HepG2 (cell line): ENCODE results near the gene SEC62. TPM values are rescaled to one million over a fixed set of nuclear protein-coding genes. Genes with fewer than 3 reads are reported as not detected.

Experiments used
- CBX2 ChIP-seq, 2 experiments: fragments of 200-600 bp in 1 of 2; sonication (generic); formaldehyde crosslinking in 1 of 2; IDR thresholded peaks; 2 replicates each; pipeline versions ENCODE4 v1.7.0 to v1.8.1; 2018 to 2022; ENCODE audit warnings: low read depth in 2 of 2, low read length in 1 of 2, mild to moderate bottlenecking in 1 of 2, missing genetic modification reagents in 1 of 2
- CENPT ChIP-seq: sonication (generic); formaldehyde crosslinking; IDR thresholded peaks from 2 replicates; pipeline ENCODE4 v1.8.0; 2022; ENCODE audit warnings: low read depth, mild to moderate bottlenecking, moderate library complexity, missing genetic modification reagents
- CHD2 ChIP-seq: IDR thresholded peaks from 2 replicates; pipeline ENCODE4 v1.6.1; 2011; ENCODE audit warnings: low read depth, low read length, improper control_type of control experiment
- DR1 ChIP-seq: sonication (generic); formaldehyde crosslinking; IDR thresholded peaks from 2 replicates; pipeline ENCODE4 v1.8.0; 2021; ENCODE audit warnings: mild to moderate bottlenecking, missing genetic modification reagents, inconsistent platforms
- IRF2 ChIP-seq: IDR thresholded peaks from 2 replicates; pipeline ENCODE4 v1.6.1; 2018; ENCODE audit warnings: missing genetic modification reagents, missing compliant biosample characterization
- MLX ChIP-seq: IDR thresholded peaks from 2 replicates; pipeline ENCODE4 v1.6.1; 2016
- MTA3 ChIP-seq: sonication (generic); formaldehyde crosslinking; IDR thresholded peaks from 2 replicates; pipeline ENCODE4 v1.4.0; 2020; ENCODE audit warnings: missing genetic modification reagents
- NFYC ChIP-seq: IDR thresholded peaks from 2 replicates; pipeline ENCODE4 v1.6.1; 2016; ENCODE audit warnings: missing genetic modification reagents, missing compliant biosample characterization
- PAXIP1 ChIP-seq: sonication (generic); formaldehyde crosslinking; conservative IDR thresholded peaks from 2 replicates; pipeline ENCODE4 v1.4.0; 2020; ENCODE audit warnings: mild to moderate bottlenecking, missing genetic modification reagents, moderate library complexity
- RORA ChIP-seq: sonication (generic); formaldehyde crosslinking; IDR thresholded peaks from 2 replicates; pipeline ENCODE4 v1.5.0; 2020; ENCODE audit warnings: mild to moderate bottlenecking, missing genetic modification reagents, moderate library complexity
- SIN3B ChIP-seq: fragments of 150-350 bp; IDR thresholded peaks from 2 replicates; pipeline ENCODE4 v1.6.1; 2014; ENCODE audit warnings: low read length
- SPEN ChIP-seq: sonication (generic); formaldehyde crosslinking; IDR thresholded peaks from 2 replicates; pipeline ENCODE4 v1.5.1; 2020; ENCODE audit warnings: low read depth, mild to moderate bottlenecking, missing genetic modification reagents
- SRSF1 ChIP-seq: fragments of 200-400 bp; formaldehyde crosslinking; optimal IDR thresholded peaks from 2 replicates; pipeline ENCODE3; 2017; ENCODE audit warnings: mild to moderate bottlenecking, low read depth, low read length, moderate library complexity
- TOPORS ChIP-seq: sonication (generic); formaldehyde crosslinking; IDR thresholded peaks from 2 replicates; pipeline ENCODE4 v1.8.0; 2023; ENCODE audit warnings: mild to moderate bottlenecking, missing genetic modification reagents
- ZBTB20 ChIP-seq: sonication (generic); formaldehyde crosslinking; IDR thresholded peaks from 2 replicates; pipeline ENCODE4 v1.8.1; 2023; ENCODE audit warnings: missing genetic modification reagents, low read depth, mild to moderate bottlenecking, borderline replicate concordance
- ZFP36L1 ChIP-seq: sonication (generic); formaldehyde crosslinking; IDR thresholded peaks from 2 replicates; pipeline ENCODE4 v1.8.0; 2022; ENCODE audit warnings: mild to moderate bottlenecking, missing genetic modification reagents, moderate library complexity
- ZFP90 ChIP-seq: sonication (generic); formaldehyde crosslinking; IDR thresholded peaks from 2 replicates; pipeline ENCODE4 v1.8.0; 2022; ENCODE audit warnings: missing genetic modification reagents, mild to moderate bottlenecking, inconsistent platforms, borderline replicate concordance
- ZNF124 ChIP-seq: sonication (generic); formaldehyde crosslinking; IDR thresholded peaks from 2 replicates; pipeline ENCODE4 v1.4.0; 2020; ENCODE audit warnings: missing genetic modification reagents
- ZNF276 ChIP-seq: sonication (generic); formaldehyde crosslinking; IDR thresholded peaks from 2 replicates; pipeline ENCODE4 v1.4.0; 2020; ENCODE audit warnings: mild to moderate bottlenecking, low read depth, missing genetic modification reagents
- ZNF33A ChIP-seq: sonication (generic); formaldehyde crosslinking; IDR thresholded peaks from 2 replicates; pipeline ENCODE4 v1.5.1; 2020; ENCODE audit warnings: missing genetic modification reagents, mild to moderate bottlenecking, moderate library complexity, borderline replicate concordance
- ZNF441 ChIP-seq: sonication (generic); formaldehyde crosslinking; IDR thresholded peaks from 2 replicates; pipeline ENCODE4 v1.7.0; 2021; ENCODE audit warnings: missing genetic modification reagents, borderline replicate concordance
- ZNF510 ChIP-seq: sonication (generic); formaldehyde crosslinking; IDR thresholded peaks from 2 replicates; pipeline ENCODE4 v1.4.0; 2020; ENCODE audit warnings: low read depth, mild to moderate bottlenecking, missing genetic modification reagents
- polyA plus RNA-seq, 8 experiments: library from polyadenylated mRNA; depleted of rRNA in 3 of 8; stranded (reverse) in 7 of 8; unstranded in 1 of 8; fragments of >200 nt; fragmentation: Illumina TruSeq in 4 of 8; extraction: Trizol in 4 of 8; gene quantifications; 2 replicates each; pipeline versions ENCODE4 v1.2.1 to v1.2.3, GENCODE V29; 2011 to 2016; ENCODE audit warnings: low read depth in 4 of 8, missing spikeins in 1 of 8, mixed read lengths in 1 of 8; ENCODE audit not compliant: insufficient read depth in 1 of 8
- total RNA-seq, 5 experiments: library from RNA; depleted of rRNA; stranded (reverse); fragments of >200 nt; fragmentation: Illumina TruSeq; extraction: Trizol; gene quantifications; 2 replicates each; pipeline ENCODE4 v1.2.3, GENCODE V29; 2016; ENCODE audit warnings: low read depth in 1 of 5
- TF ChIP-seq, protein P1 (sequence below): sonication (generic); formaldehyde crosslinking; IDR thresholded peaks from 2 replicates; pipeline ENCODE4 v1.5.0; 2020; ENCODE audit warnings: missing genetic modification reagents, mild to moderate bottlenecking, borderline replicate concordance

Gene SEC62
- total and polyA plus RNA-seq, 2 of the 13 experiments (the other 11 are each of a cell fraction or from before 2014, with no cell fraction given): 54.0 to 68.7 TPM

DNA sequence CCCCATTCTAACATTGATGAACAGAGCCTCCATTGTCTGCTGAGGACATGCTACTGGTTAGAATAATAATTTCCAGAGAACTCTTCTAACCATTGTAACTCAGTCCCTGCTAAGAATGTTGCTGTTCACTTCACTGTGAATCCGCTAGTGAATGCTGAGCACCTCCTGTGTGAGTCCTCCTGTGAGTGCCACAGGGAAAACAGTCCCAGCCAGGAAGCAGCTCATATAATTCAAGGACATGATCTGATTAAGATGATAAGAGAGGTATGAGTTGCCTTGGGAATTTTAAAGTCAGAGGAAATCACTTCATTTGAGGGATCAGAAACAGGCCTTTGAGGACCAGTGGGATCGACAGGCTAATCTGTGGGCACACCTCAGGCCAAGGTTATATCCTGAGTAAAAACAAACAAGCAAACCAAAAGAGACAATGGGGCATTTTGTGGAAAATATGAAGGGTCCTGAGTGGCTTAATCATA, 37.3 kb downstream of the SEC62 start (continued):
- TF ChIP-seq ZNF510 (CRISPR knock-in tag) (no peak), PAXIP1 (peak; percentile 88), ZBTB20 (CRISPR knock-in tag) (no peak), SRSF1 (no peak), NFYC (CRISPR knock-in tag) (peak; percentile 25; the same call in 1 of the 2 replicates), CENPT (CRISPR knock-in tag) (no peak), RORA (CRISPR knock-in tag) (no peak), ZNF33A (CRISPR knock-in tag) (no peak), MTA3 (CRISPR knock-in tag) (no peak), SPEN (CRISPR knock-in tag) (no peak), MLX (CRISPR knock-in tag) (peak; percentile 34; the same call in 1 of the 2 replicates), TOPORS (no peak), CBX2 (IDR thresholded peaks at IDR 0.05; ENCODE audit: low read depth, low read length) (no peak), CBX2 (CRISPR knock-in tag; IDR thresholded peaks at IDR 0.05; ENCODE audit: low read depth) (no peak), IRF2 (CRISPR knock-in tag) (0 out of 2 replicates have a peak, but pooled peaks have one; percentile 28), ZNF276 (no peak), SIN3B (no peak), ZFP90 (CRISPR knock-in tag) (no peak; the same call in 1 of the 2 replicates), DR1 (CRISPR knock-in tag) (no peak), CHD2 (no peak), ZNF441 (CRISPR knock-in tag) (0 out of 2 replicates have a peak, but pooled peaks have one; percentile 34), ZNF124 (CRISPR knock-in tag) (no peak), ZFP36L1 (CRISPR knock-in tag) (no peak)
- TF ChIP-seq, protein P1, sequence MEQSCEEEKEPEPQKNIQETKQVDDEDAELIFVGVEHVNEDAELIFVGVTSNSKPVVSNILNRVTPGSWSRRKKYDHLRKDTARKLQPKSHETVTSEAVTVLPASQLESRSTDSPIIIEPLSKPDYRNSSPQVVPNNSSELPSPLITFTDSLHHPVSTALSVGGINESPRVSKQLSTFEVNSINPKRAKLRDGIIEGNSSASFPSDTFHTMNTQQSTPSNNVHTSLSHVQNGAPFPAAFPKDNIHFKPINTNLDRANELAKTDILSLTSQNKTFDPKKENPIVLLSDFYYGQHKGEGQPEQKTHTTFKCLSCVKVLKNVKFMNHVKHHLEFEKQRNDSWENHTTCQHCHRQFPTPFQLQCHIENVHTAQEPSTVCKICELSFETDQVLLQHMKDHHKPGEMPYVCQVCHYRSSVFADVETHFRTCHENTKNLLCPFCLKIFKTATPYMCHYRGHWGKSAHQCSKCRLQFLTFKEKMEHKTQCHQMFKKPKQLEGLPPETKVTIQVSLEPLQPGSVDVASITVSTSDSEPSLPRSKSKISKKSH (CRISPR knock-in tag): no peak
